Measurements from ENCODE around the gene NAGA.
A peak's percentile ranks its signal among the peaks of the same experiment; 100 is the strongest.
"Not testable (repeated sequence)": the region's sequence is repeated elsewhere in the genome, so short reads cannot be mapped to it uniquely, and the experiment has no call there.

The NAGA gene

DNA sequence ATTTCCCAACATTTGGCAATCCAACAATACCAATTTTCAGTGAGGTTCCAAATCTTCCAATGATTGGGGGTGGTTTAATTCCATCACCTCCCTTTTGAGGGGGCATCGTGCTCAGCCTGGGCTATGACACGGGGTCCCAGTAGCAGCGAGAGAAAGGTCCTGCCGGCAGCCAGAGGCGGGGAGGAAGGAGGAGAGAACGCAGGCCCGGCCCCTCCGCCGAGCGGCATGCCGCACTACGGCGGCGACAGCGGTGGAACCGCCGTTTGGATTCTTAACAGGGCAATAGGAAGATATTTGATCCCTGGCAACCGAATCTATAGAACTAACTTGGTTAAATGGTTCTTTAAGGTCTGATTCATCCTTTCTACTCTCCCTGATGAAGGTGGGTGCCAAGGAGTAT is 38.2 kb upstream of the NAGA start:
- peaks cover 0 to 29% (median 13%) of the 10 kb centered on the region in 5 experiments for H3K9me3 ChIP-seq (ENCODE audit: control extremely low read depth in 1 of 5, control insufficient read depth in 4 of 5, insufficient read depth in 2 of 5, low read depth in 1 of 5, low read length in 4 of 5)
- 96% methylated on average over 5 of the region's 18 CpGs for WGBS (ENCODE audit: insufficient coverage)
- ChIA-PET POLR2A (no interaction called here), CTCF (interaction anchor here (1.6 to 5.0 kb wide), 2 partner anchors 18 to 28 kb away, joined by 3 to 18 read pairs; partner anchors contain the start of gene NDUFA6)
- H3K4me3 ChIP-seq (ENCODE audit: control insufficient read depth in 1 of 7, extremely low read depth in 1 of 7, insufficient read depth in 4 of 7, low read depth in 2 of 7, low read length in 6 of 7): no peak overlapping the region
- H3K27me3 ChIP-seq (replicated peaks in 2 of 5; ENCODE audit: control insufficient read depth in 4 of 5, insufficient read depth in 5 of 5, low read length in 4 of 5): no peaks in the 10 kb centered on the region
- no peak overlapping the region for H3K27ac ChIP-seq (ENCODE audit: insufficient read depth in 1 of 2, low read depth in 1 of 2, low read length in 2 of 2, poor library complexity in 1 of 2, severe bottlenecking in 2 of 2)
- H3K4me1 ChIP-seq (ENCODE audit: control extremely low read depth in 1 of 4, control insufficient read depth in 4 of 4, insufficient read depth in 4 of 4, low read length in 3 of 4): no peaks in the 10 kb centered on the region
- DNase-seq: no peak
- H3K36me3 ChIP-seq (ENCODE audit: control insufficient read depth in 4 of 4, insufficient read depth in 4 of 4, low read length in 3 of 4): peaks cover 0 to 8% (median 1%) of the 10 kb centered on the region in 4 experiments

DNA sequence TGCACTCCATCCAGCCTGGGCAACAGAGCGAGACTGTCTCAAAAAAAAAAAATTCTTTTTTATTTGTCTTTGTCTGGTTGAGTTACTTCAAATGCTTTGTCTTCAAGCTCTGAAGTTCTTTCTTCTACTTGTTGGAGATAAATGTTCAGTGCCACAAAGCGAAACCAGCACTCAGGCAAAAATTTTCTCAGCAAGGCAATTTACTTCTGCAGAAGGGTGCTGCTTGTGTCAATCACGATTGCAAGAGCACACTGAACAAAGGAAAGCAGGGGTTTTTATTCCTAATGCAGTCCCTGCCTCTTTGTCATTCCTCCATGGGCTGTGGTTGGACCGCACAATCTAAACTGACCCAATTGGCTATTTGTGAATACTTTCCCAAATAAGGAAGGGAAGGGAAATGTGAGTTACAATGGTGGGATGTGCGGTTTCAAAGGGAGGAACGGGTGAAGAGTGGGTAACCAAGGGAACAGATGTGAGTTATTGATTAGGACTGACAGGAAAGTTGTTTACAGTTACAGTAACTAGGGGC is 33.8 kb upstream of the NAGA start:
- H3K36me3 ChIP-seq (ENCODE audit: control insufficient read depth in 4 of 4, insufficient read depth in 4 of 4, low read length in 3 of 4): peaks cover 0 to 10% (median 1%) of the 10 kb centered on the region in 4 experiments
- WGBS (ENCODE audit: insufficient coverage): 98% methylated on average over 6 of the region's 6 CpGs
- CTCF ChIA-PET: interaction anchor here (0.7 to 1.9 kb wide), 4 partner anchors 13 to 136 kb away, joined by 3 to 4 read pairs (median 3); partner anchors contain the start of gene CYP2D6
- H3K4me1 ChIP-seq (ENCODE audit: control extremely low read depth in 1 of 4, control insufficient read depth in 4 of 4, insufficient read depth in 4 of 4, low read length in 3 of 4); POLR2A ChIA-PET; DNase-seq; H3K27me3 ChIP-seq (replicated peaks in 2 of 5; ENCODE audit: control insufficient read depth in 4 of 5, insufficient read depth in 5 of 5, low read length in 4 of 5); H3K27ac ChIP-seq (ENCODE audit: insufficient read depth in 1 of 2, low read depth in 1 of 2, low read length in 2 of 2, poor library complexity in 1 of 2, severe bottlenecking in 2 of 2): not testable (repeated sequence)
- peak overlapping the region in 1 of 7 experiments; percentile 33 for H3K4me3 ChIP-seq (ENCODE audit: control insufficient read depth in 1 of 7, extremely low read depth in 1 of 7, insufficient read depth in 4 of 7, low read depth in 2 of 7, low read length in 6 of 7)
- H3K9me3 ChIP-seq (ENCODE audit: control extremely low read depth in 1 of 5, control insufficient read depth in 4 of 5, insufficient read depth in 2 of 5, low read depth in 1 of 5, low read length in 4 of 5): peaks cover 9 to 57% (median 26%) of the 10 kb centered on the region in 5 experiments

DNA sequence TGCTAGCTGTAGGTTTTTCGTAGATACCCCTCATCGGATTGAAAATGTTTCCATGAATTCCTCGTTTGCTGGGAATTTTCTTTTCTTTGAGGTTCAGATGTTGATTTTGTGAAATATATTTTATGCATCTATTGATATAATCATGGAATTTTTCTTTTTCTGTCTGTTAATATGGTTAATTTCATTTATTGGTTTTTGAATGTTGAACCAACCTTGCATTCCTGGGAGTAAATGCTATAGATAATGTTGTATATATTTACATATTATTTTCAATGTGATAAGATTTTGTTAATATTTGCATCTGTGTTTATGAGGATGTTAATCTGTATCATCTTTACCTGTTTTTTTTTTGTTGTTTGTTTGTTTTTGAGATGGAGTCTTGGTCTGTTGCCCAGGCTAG is 30.6 kb upstream of the NAGA start:
- DNase-seq: peak in 2 of 3 donors; percentile 59 to 61
- Histone ChIP-seq H3K4me3 (ENCODE audit: control insufficient read depth in 1 of 7, extremely low read depth in 1 of 7, insufficient read depth in 4 of 7, low read depth in 2 of 7, low read length in 6 of 7) (peak overlapping the region in 1 of 7 experiments; percentile 5), H3K27me3 (replicated peaks in 2 of 5; ENCODE audit: control insufficient read depth in 4 of 5, insufficient read depth in 5 of 5, low read length in 4 of 5) (no peaks in the 10 kb centered on the region), H3K27ac (ENCODE audit: insufficient read depth in 1 of 2, low read depth in 1 of 2, low read length in 2 of 2, poor library complexity in 1 of 2, severe bottlenecking in 2 of 2) (no peak overlapping the region), H3K9me3 (ENCODE audit: control extremely low read depth in 1 of 5, control insufficient read depth in 4 of 5, insufficient read depth in 2 of 5, low read depth in 1 of 5, low read length in 4 of 5) (peaks cover 12 to 63% (median 30%) of the 10 kb centered on the region in 5 experiments), H3K36me3 (ENCODE audit: control insufficient read depth in 4 of 4, insufficient read depth in 4 of 4, low read length in 3 of 4) (peaks cover 0 to 16% (median 3%) of the 10 kb centered on the region in 4 experiments), H3K4me1 (ENCODE audit: control extremely low read depth in 1 of 4, control insufficient read depth in 4 of 4, insufficient read depth in 4 of 4, low read length in 3 of 4) (no peaks in the 10 kb centered on the region)
- no CpG with 5 or more reads among the region's 3 CpGs for WGBS (ENCODE audit: insufficient coverage)
- POLR2A ChIA-PET: interaction anchor here (0.6 kb wide), 1 partner anchor 23 kb away, joined by 4 read pairs; no protein-coding TSS in a partner anchor
- CTCF ChIA-PET: interaction anchor here (1.5 to 2.6 kb wide), 2 partner anchors 11 kb away, joined by 6 to 9 read pairs; partner anchors contain the start of gene NDUFA6

DNA sequence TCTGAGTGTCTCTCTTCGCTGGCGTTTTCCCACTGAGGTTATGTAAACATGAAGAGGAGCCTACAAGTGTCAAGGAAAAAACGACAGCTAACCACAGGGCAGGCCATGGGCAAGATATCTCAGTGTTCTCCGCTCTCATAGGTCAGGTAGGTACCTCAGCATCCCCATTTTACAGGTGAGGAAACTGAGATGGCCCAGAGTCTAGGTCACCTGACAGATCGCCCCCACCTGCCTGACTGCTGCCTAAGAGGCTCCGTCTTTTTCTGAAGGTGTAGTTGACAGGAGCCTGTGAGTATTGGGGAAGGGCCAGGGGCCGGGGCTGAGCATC is 20.8 kb upstream of the NAGA start:
- peak overlapping the region; percentile 50 to 96 (median 82) for H3K4me3 ChIP-seq (ENCODE audit: control insufficient read depth in 1 of 7, extremely low read depth in 1 of 7, insufficient read depth in 4 of 7, low read depth in 2 of 7, low read length in 6 of 7)
- peaks cover 0 to 4% (median 0%) of the 10 kb centered on the region in 5 experiments for H3K9me3 ChIP-seq (ENCODE audit: control extremely low read depth in 1 of 5, control insufficient read depth in 4 of 5, insufficient read depth in 2 of 5, low read depth in 1 of 5, low read length in 4 of 5)
- ChIA-PET POLR2A (no interaction called here), CTCF (interaction anchor here (0.6 to 4.1 kb wide), 17 partner anchors 9 to 444 kb away, joined by 3 to 29 read pairs (median 5); partner anchors contain the start of genes NFAM1, SEPTIN3 and SMDT1)
- no peak for DNase-seq
- peaks cover under 1 to 18% (median 10%) of the 10 kb centered on the region in 4 experiments for H3K36me3 ChIP-seq (ENCODE audit: control insufficient read depth in 4 of 4, insufficient read depth in 4 of 4, low read length in 3 of 4)
- peak overlapping the region; percentile 78 to 97 for H3K27ac ChIP-seq (ENCODE audit: insufficient read depth in 1 of 2, low read depth in 1 of 2, low read length in 2 of 2, poor library complexity in 1 of 2, severe bottlenecking in 2 of 2)
- peaks cover 2 to 21% (median 13%) of the 10 kb centered on the region in 4 experiments for H3K4me1 ChIP-seq (ENCODE audit: control extremely low read depth in 1 of 4, control insufficient read depth in 4 of 4, insufficient read depth in 4 of 4, low read length in 3 of 4)
- WGBS (ENCODE audit: insufficient coverage): 21% methylated on average over 4 of the region's 7 CpGs
- H3K27me3 ChIP-seq (replicated peaks in 2 of 5; ENCODE audit: control insufficient read depth in 4 of 5, insufficient read depth in 5 of 5, low read length in 4 of 5): no peaks in the 10 kb centered on the region

DNA sequence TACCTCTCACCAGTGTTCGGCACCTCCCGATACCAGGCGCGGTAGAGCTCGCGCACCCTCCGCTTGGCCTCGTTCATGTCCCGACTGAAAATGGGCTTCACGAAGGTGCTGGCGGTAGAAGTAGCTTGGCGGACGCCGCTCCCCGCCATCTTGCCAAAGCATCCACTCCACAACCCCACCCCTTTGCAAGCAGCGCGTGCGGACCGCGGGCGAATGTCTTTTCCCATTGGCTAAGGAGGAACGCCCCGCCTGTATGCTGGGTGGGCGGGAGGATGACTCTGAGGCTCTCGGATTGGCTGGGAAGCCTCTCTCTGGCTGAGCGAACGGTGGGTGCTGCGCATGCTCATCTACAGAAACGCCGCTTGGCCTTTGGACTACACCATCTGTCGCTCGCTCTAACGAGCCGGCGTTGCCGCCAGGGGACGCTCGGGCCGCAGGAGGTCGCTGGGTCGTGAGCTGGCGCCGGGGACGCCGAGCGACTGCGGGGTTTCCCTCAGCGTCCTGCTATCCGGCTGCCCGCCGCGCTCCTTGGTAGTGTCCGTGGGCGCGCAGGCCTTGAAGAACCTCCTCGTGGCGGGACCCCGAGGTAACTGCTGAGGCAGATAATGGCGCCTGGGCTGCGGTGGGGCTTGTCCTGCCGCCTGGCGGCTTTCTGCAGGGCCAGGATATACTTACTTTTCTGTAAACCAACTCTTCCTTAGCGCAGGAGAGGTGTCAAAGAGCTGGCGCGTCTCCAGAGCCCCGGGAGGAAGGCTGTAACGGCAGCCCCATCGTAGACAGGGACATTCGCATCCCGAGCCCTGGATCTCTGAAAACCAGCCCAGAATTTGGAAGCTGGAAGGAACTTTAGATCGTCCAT is 20.2 kb upstream of the NAGA start, which contains the start of gene NDUFA6:
Gene NDUFA6 (minus strand): TSS at position 177 of the 859 bp plus-strand sequence. CDS start 28 bp downstream, at position 149.
- ChIA-PET POLR2A (interaction anchor here (0.6 to 3.0 kb wide), 8 partner anchors 11 to 353 kb away, joined by 3 to 31 read pairs (median 4); partner anchors contain the start of gene SMDT1), CTCF (interaction anchor here (0.6 to 4.1 kb wide), 17 partner anchors 10 to 444 kb away, joined by 3 to 29 read pairs (median 5); partner anchors contain the start of genes NFAM1, SEPTIN3 and SMDT1)
- DNase-seq: peak; percentile 99 to 100 (median 100)
- no peaks in the 10 kb centered on the region for H3K27me3 ChIP-seq (replicated peaks in 2 of 5; ENCODE audit: control insufficient read depth in 4 of 5, insufficient read depth in 5 of 5, low read length in 4 of 5)
- H3K4me1 ChIP-seq (ENCODE audit: control extremely low read depth in 1 of 4, control insufficient read depth in 4 of 4, insufficient read depth in 4 of 4, low read length in 3 of 4): peaks cover 2 to 21% (median 13%) of the 10 kb centered on the region in 4 experiments
- peaks cover 0 to 4% (median 0%) of the 10 kb centered on the region in 5 experiments for H3K9me3 ChIP-seq (ENCODE audit: control extremely low read depth in 1 of 5, control insufficient read depth in 4 of 5, insufficient read depth in 2 of 5, low read depth in 1 of 5, low read length in 4 of 5)
- H3K4me3 ChIP-seq (ENCODE audit: control insufficient read depth in 1 of 7, extremely low read depth in 1 of 7, insufficient read depth in 4 of 7, low read depth in 2 of 7, low read length in 6 of 7): peak within 1 kb of the TSS; percentile 51 to 99 (median 93)
- H3K36me3 ChIP-seq (ENCODE audit: control insufficient read depth in 4 of 4, insufficient read depth in 4 of 4, low read length in 3 of 4): peaks cover 6 to 24% (median 14%) of the 10 kb centered on the region in 4 experiments
- WGBS (ENCODE audit: insufficient coverage): 0% methylated on average over 53 of the region's 71 CpGs
- peak within 1 kb of the TSS; percentile 89 to 97 for H3K27ac ChIP-seq (ENCODE audit: insufficient read depth in 1 of 2, low read depth in 1 of 2, low read length in 2 of 2, poor library complexity in 1 of 2, severe bottlenecking in 2 of 2)

DNA sequence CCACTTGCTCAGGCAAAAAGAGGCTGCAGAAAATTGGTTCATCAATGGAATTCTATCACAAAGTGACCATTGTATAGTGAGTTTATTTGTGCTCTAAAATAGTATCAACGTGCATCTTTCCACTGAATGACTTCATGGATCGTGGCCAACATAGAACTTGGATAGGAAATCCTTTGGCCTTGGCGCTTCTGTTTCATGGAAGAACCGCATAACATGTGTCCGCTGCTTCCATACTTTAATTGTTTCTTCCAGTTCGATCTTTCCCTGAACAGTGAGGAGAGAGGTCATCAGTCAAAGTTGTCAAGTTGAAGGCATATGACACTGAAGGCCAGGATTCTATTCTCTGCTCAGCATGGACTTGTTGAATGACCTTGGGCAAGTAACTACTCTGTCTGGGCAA is 15.4 kb upstream of the NAGA start:
- 91% methylated on average over 6 of the region's 6 CpGs for WGBS (ENCODE audit: insufficient coverage)
- DNase-seq: no peak
- Histone ChIP-seq H3K36me3 (ENCODE audit: control insufficient read depth in 4 of 4, insufficient read depth in 4 of 4, low read length in 3 of 4) (peaks cover 12 to 57% (median 47%) of the 10 kb centered on the region in 4 experiments), H3K27me3 (replicated peaks in 2 of 5; ENCODE audit: control insufficient read depth in 4 of 5, insufficient read depth in 5 of 5, low read length in 4 of 5) (no peaks in the 10 kb centered on the region), H3K9me3 (ENCODE audit: control extremely low read depth in 1 of 5, control insufficient read depth in 4 of 5, insufficient read depth in 2 of 5, low read depth in 1 of 5, low read length in 4 of 5) (peaks cover 0 to 4% (median 0%) of the 10 kb centered on the region in 5 experiments), H3K4me1 (ENCODE audit: control extremely low read depth in 1 of 4, control insufficient read depth in 4 of 4, insufficient read depth in 4 of 4, low read length in 3 of 4) (peaks cover 0 to 14% (median 8%) of the 10 kb centered on the region in 4 experiments), H3K27ac (ENCODE audit: insufficient read depth in 1 of 2, low read depth in 1 of 2, low read length in 2 of 2, poor library complexity in 1 of 2, severe bottlenecking in 2 of 2) (no peak overlapping the region), H3K4me3 (ENCODE audit: control insufficient read depth in 1 of 7, extremely low read depth in 1 of 7, insufficient read depth in 4 of 7, low read depth in 2 of 7, low read length in 6 of 7) (no peak overlapping the region)
- CTCF ChIA-PET: no interaction called here
- POLR2A ChIA-PET: no interaction called here
